ENCODE results near the gene PPP2R2B.

- TF ChIP-seq, protein P1, sequence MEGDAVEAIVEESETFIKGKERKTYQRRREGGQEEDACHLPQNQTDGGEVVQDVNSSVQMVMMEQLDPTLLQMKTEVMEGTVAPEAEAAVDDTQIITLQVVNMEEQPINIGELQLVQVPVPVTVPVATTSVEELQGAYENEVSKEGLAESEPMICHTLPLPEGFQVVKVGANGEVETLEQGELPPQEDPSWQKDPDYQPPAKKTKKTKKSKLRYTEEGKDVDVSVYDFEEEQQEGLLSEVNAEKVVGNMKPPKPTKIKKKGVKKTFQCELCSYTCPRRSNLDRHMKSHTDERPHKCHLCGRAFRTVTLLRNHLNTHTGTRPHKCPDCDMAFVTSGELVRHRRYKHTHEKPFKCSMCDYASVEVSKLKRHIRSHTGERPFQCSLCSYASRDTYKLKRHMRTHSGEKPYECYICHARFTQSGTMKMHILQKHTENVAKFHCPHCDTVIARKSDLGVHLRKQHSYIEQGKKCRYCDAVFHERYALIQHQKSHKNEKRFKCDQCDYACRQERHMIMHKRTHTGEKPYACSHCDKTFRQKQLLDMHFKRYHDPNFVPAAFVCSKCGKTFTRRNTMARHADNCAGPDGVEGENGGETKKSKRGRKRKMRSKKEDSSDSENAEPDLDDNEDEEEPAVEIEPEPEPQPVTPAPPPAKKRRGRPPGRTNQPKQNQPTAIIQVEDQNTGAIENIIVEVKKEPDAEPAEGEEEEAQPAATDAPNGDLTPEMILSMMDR (IDR thresholded peaks at IDR 0.05) = no peak
- no peak for TF ChIP-seq POLR2A (IDR thresholded peaks at IDR 0.05)
Observed at GRCh38 chr5:146620031-146620668, 258.4 kb downstream of the PPP2R2B start.

Measured in Peyer's patch (tissue), 4 donors.